Measurements from ENCODE around the gene LIPA.

The LIPA gene

GRCh38 chr10:89228146-89228545, 23.4 kb downstream of the LIPA start:
- TF ChIP-seq CTCF (IDR thresholded peaks at IDR 0.05) = no peak
- H3K4me3 ChIP-seq (ENCODE audit: low read depth in 1 of 2, low read length in 1 of 2) = no peak overlapping the region
- no peaks in the 10 kb centered on the region for H3K4me1 ChIP-seq (ENCODE audit: control insufficient read depth in 1 of 2, insufficient read depth in 1 of 2, low read depth in 1 of 2, low read length in 1 of 2)
- no peak overlapping the region for H3K27ac ChIP-seq
- no peaks in the 10 kb centered on the region for H3K27me3 ChIP-seq
- H3K9me3 ChIP-seq = no peaks in the 10 kb centered on the region
- H3K36me3 ChIP-seq = no peaks in the 10 kb centered on the region

GRCh38 chr10:89226891-89227290, 24.7 kb downstream of the LIPA start:
- no peak overlapping the region for H3K27ac ChIP-seq
- no peak for TF ChIP-seq CTCF (IDR thresholded peaks at IDR 0.05)
- H3K36me3 ChIP-seq = no peaks in the 10 kb centered on the region
- H3K27me3 ChIP-seq = no peaks in the 10 kb centered on the region
- no peaks in the 10 kb centered on the region for H3K9me3 ChIP-seq
- no peaks in the 10 kb centered on the region for H3K4me1 ChIP-seq (ENCODE audit: control insufficient read depth in 1 of 2, insufficient read depth in 1 of 2, low read depth in 1 of 2, low read length in 1 of 2)
- H3K4me3 ChIP-seq (ENCODE audit: low read depth in 1 of 2, low read length in 1 of 2) = no peak overlapping the region

- H3K27ac ChIP-seq = no peak overlapping the region
- no peak for TF ChIP-seq CTCF (IDR thresholded peaks at IDR 0.05)
- no peak overlapping the region for H3K4me3 ChIP-seq (ENCODE audit: low read depth in 1 of 2, low read length in 1 of 2)
- H3K9me3 ChIP-seq = no peaks in the 10 kb centered on the region
- no peaks in the 10 kb centered on the region for H3K4me1 ChIP-seq (ENCODE audit: control insufficient read depth in 1 of 2, insufficient read depth in 1 of 2, low read depth in 1 of 2, low read length in 1 of 2)
- no peaks in the 10 kb centered on the region for H3K36me3 ChIP-seq
- no peaks in the 10 kb centered on the region for H3K27me3 ChIP-seq
These were observed 26.7 kb downstream of the LIPA start for GRCh38 chr10:89224739-89225443.

- Histone ChIP-seq H3K4me3 (ENCODE audit: low read depth in 1 of 2, low read length in 1 of 2) (no peak overlapping the region), H3K4me1 (ENCODE audit: control insufficient read depth in 1 of 2, insufficient read depth in 1 of 2, low read depth in 1 of 2, low read length in 1 of 2) (peaks cover 0 to 6% of the 10 kb centered on the region in 2 experiments), H3K9me3 (no peaks in the 10 kb centered on the region), H3K36me3 (no peaks in the 10 kb centered on the region), H3K27ac (no peak overlapping the region), H3K27me3 (no peaks in the 10 kb centered on the region)
- TF ChIP-seq CTCF (IDR thresholded peaks at IDR 0.05) = no peak
These were observed 29.7 kb downstream of the LIPA start for GRCh38 chr10:89221919-89222318.

GRCh38 chr10:89219513-89220218, 31.9 kb downstream of the LIPA start:
- Histone ChIP-seq H3K27me3 (no peaks in the 10 kb centered on the region), H3K36me3 (no peaks in the 10 kb centered on the region), H3K4me3 (ENCODE audit: low read depth in 1 of 2, low read length in 1 of 2) (no peak overlapping the region), H3K4me1 (ENCODE audit: control insufficient read depth in 1 of 2, insufficient read depth in 1 of 2, low read depth in 1 of 2, low read length in 1 of 2) (peaks cover 0 to 6% of the 10 kb centered on the region in 2 experiments), H3K9me3 (no peaks in the 10 kb centered on the region), H3K27ac (no peak overlapping the region)
- TF ChIP-seq CTCF (IDR thresholded peaks at IDR 0.05) = no peak
